ENCODE results near the gene ROBO1.

GRCh38 chr3:79606414-79606813 is 161.4 kb downstream of the ROBO1 start:
- TF ChIP-seq POLR2A (IDR thresholded peaks at IDR 0.05; ENCODE audit: control extremely low read depth in 1 of 2, low read depth in 2 of 2, low read length in 2 of 2) (no peak), GABPA (IDR thresholded peaks at IDR 0.05; ENCODE audit: borderline replicate concordance, insufficient read depth, low read length) (no peak), RAD21 (IDR thresholded peaks at IDR 0.05 in 1 of 2, conservative IDR thresholded peaks at IDR 0.05 in 1 of 2; ENCODE audit: low read depth in 2 of 2, low read length in 2 of 2) (no peak), MAFK (IDR thresholded peaks at IDR 0.05; ENCODE audit: low read depth, low read length) (no peak), KDM1A (IDR thresholded peaks at IDR 0.05; ENCODE audit: borderline replicate concordance, low read length) (no peak), CTCF (IDR thresholded peaks at IDR 0.05; ENCODE audit: control extremely low read depth in 1 of 3, insufficient read depth in 1 of 3, low read depth in 1 of 3, low read length in 3 of 3) (no peak), EP300 (IDR thresholded peaks at IDR 0.05; ENCODE audit: borderline replicate concordance in 1 of 2, low read depth in 2 of 2, low read length in 2 of 2) (no peak), RXRA (IDR thresholded peaks at IDR 0.05; ENCODE audit: insufficient read depth, low read depth, low read length) (no peak)
